ENCODE measurements around the gene FAM20B. TPM values are rescaled to one million over a fixed set of nuclear protein-coding genes. Genes with fewer than 3 reads are reported as not detected.
A peak's percentile ranks its signal among the peaks of the same experiment; 100 is the strongest.

Gene FAM20B
- total and polyA plus RNA-seq, 2 of the 13 experiments (the other 11 are each of a cell fraction or from before 2014, with no cell fraction given), result 13.8 to 26.9 TPM

DNA sequence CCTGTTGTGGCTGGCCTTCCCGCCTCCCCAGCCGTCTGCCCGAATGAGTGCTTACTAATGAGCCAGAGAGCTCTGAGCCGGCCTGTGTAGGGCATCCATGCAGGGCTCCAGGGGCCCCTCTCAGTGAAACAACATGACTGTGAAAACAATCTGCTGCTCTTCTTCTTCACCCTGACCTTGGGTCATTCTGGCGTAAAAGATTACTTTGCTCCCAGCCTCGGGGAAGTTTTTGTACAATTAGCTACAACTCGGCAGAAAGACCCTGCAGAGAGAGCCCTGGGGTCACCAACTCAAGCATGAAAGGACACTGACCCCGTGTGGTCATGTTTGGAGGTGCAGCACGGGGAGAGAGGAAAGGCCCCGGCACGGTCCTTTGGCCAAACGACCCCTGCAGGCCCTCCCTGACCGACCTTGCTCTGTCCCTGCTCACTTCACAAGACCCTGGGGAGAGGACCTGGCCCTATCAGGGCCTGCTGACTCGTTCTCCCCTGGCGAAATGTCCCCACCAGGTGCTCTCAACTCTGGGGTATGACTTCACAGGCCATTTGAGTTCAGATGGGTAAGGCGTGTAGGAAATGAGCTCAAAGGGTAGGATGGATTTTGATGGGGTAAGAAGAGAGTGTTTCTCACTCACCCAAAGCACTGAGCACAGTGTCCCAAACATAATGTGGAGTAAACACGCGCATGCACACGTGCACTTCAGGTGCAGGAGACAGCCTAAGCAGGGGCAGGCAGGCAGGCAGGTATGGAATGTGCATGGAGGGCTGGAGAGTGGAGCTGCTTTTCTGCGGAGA is 22.9 kb upstream of the FAM20B start (continued):
- TF ChIP-seq REXO4 (CRISPR knock-in tag; IDR thresholded peaks at IDR 0.05; ENCODE audit: borderline replicate concordance), result no peak
- TF ChIP-seq, protein P1, sequence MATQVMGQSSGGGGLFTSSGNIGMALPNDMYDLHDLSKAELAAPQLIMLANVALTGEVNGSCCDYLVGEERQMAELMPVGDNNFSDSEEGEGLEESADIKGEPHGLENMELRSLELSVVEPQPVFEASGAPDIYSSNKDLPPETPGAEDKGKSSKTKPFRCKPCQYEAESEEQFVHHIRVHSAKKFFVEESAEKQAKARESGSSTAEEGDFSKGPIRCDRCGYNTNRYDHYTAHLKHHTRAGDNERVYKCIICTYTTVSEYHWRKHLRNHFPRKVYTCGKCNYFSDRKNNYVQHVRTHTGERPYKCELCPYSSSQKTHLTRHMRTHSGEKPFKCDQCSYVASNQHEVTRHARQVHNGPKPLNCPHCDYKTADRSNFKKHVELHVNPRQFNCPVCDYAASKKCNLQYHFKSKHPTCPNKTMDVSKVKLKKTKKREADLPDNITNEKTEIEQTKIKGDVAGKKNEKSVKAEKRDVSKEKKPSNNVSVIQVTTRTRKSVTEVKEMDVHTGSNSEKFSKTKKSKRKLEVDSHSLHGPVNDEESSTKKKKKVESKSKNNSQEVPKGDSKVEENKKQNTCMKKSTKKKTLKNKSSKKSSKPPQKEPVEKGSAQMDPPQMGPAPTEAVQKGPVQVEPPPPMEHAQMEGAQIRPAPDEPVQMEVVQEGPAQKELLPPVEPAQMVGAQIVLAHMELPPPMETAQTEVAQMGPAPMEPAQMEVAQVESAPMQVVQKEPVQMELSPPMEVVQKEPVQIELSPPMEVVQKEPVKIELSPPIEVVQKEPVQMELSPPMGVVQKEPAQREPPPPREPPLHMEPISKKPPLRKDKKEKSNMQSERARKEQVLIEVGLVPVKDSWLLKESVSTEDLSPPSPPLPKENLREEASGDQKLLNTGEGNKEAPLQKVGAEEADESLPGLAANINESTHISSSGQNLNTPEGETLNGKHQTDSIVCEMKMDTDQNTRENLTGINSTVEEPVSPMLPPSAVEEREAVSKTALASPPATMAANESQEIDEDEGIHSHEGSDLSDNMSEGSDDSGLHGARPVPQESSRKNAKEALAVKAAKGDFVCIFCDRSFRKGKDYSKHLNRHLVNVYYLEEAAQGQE (IDR thresholded peaks at IDR 0.05; ENCODE audit: borderline replicate concordance in 1 of 2, low read depth in 1 of 2, low read length in 2 of 2), result no peak
- peak; percentile 51 for TF ChIP-seq HNF4A (CRISPR knock-in tag; IDR thresholded peaks at IDR 0.05)
- no peak for TF ChIP-seq ZNF724P (CRISPR knock-in tag; IDR thresholded peaks at IDR 0.05; ENCODE audit: borderline replicate concordance)
- no peak for TF ChIP-seq ETV6 (CRISPR knock-in tag; conservative IDR thresholded peaks at IDR 0.05)
- peak; percentile 39; the same call in 1 of the 2 replicates for TF ChIP-seq NR2F6 (IDR thresholded peaks at IDR 0.05)
- peak; percentile 54; the same call in 1 of the 2 replicates for TF ChIP-seq NR2F6 (CRISPR knock-in tag; IDR thresholded peaks at IDR 0.05)
- TF ChIP-seq, protein P2, sequence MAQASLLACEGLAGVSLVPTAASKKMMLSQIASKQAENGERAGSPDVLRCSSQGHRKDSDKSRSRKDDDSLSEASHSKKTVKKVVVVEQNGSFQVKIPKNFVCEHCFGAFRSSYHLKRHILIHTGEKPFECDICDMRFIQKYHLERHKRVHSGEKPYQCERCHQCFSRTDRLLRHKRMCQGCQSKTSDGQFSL (CRISPR knock-in tag; IDR thresholded peaks at IDR 0.05), result no peak
- TF ChIP-seq ZNF136 (CRISPR knock-in tag; IDR thresholded peaks at IDR 0.05; ENCODE audit: low read depth), result no peak
- no peak for TF ChIP-seq ZC3H13 (CRISPR knock-in tag; IDR thresholded peaks at IDR 0.05)
- no peak for TF ChIP-seq SETDB1 (CRISPR knock-in tag; IDR thresholded peaks at IDR 0.05; ENCODE audit: borderline replicate concordance)
- TF ChIP-seq TBX2 (CRISPR knock-in tag; IDR thresholded peaks at IDR 0.05; ENCODE audit: borderline replicate concordance), result no peak; the same call in 1 of the 2 replicates
- TF ChIP-seq, protein P3, sequence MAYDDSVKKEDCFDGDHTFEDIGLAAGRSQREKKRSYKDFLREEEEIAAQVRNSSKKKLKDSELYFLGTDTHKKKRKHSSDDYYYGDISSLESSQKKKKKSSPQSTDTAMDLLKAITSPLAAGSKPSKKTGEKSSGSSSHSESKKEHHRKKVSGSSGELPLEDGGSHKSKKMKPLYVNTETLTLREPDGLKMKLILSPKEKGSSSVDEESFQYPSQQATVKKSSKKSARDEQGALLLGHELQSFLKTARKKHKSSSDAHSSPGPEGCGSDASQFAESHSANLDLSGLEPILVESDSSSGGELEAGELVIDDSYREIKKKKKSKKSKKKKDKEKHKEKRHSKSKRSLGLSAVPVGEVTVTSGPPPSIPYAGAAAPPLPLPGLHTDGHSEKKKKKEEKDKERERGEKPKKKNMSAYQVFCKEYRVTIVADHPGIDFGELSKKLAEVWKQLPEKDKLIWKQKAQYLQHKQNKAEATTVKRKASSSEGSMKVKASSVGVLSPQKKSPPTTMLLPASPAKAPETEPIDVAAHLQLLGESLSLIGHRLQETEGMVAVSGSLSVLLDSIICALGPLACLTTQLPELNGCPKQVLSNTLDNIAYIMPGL (CRISPR knock-in tag; IDR thresholded peaks at IDR 0.05; ENCODE audit: borderline replicate concordance in 1 of 2, low read depth in 1 of 2), result peak; percentile 81 to 86
- TF ChIP-seq, protein P4, sequence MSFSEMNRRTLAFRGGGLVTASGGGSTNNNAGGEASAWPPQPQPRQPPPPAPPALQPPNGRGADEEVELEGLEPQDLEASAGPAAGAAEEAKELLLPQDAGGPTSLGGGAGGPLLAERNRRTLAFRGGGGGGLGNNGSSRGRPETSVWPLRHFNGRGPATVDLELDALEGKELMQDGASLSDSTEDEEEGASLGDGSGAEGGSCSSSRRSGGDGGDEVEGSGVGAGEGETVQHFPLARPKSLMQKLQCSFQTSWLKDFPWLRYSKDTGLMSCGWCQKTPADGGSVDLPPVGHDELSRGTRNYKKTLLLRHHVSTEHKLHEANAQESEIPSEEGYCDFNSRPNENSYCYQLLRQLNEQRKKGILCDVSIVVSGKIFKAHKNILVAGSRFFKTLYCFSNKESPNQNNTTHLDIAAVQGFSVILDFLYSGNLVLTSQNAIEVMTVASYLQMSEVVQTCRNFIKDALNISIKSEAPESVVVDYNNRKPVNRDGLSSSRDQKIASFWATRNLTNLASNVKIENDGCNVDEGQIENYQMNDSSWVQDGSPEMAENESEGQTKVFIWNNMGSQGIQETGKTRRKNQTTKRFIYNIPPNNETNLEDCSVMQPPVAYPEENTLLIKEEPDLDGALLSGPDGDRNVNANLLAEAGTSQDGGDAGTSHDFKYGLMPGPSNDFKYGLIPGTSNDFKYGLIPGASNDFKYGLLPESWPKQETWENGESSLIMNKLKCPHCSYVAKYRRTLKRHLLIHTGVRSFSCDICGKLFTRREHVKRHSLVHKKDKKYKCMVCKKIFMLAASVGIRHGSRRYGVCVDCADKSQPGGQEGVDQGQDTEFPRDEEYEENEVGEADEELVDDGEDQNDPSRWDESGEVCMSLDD (CRISPR knock-in tag; IDR thresholded peaks at IDR 0.05; ENCODE audit: borderline replicate concordance), result no peak
- TF ChIP-seq, protein P5, sequence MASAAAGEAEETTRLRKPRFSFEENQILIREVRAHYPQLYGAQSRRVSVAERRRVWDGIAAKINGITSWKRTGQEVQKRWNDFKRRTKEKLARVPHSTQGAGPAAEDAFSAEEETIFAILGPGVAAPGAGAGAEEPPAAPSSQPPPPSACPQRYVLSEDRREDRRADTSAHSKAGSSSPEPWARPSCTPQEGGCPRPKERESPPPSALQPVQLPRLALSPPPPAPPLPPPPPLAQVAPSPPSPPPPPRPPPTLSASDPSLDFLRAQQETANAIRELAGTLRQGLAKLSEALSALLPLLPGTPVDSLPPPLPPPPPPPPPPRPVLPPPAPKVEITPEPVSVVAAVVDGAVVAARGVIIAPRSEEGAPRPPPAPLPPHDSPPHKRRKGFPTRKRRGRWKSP (CRISPR knock-in tag; IDR thresholded peaks at IDR 0.05), result 0 out of 2 replicates have a peak, but pooled peaks have one; percentile 14
- TF ChIP-seq NCOR1 (IDR thresholded peaks at IDR 0.05; ENCODE audit: borderline replicate concordance, low read length), result no peak
- TF ChIP-seq SOX5 (CRISPR knock-in tag; IDR thresholded peaks at IDR 0.05; ENCODE audit: borderline replicate concordance), result no peak
